Fibroblast of skin of scalp (primary cell): ENCODE data around the gene DNM2.
"Not testable (repeated sequence)": the region's sequence is repeated elsewhere in the genome, so short reads cannot be mapped to it uniquely, and the experiment has no call there.

Source experiments
- DNase-seq: peaks from one replicate; pipeline ENCODE4 v3.0.0-alpha.2; 2013

Gene DNM2

GRCh38 chr19:10870955-10871603 lies 153.2 kb downstream of the DNM2 start, which contains the start of gene CARM1:
Gene CARM1 (plus strand): TSS chr19:10871553. CDS start chr19:10871703, 150 bp downstream.
- peak; percentile 99 for DNase-seq

- DNase-seq: no peak
These were observed 154.0 kb downstream of the DNM2 start for GRCh38 chr19:10871711-10872545.

GRCh38 chr19:10872546-10873107 lies 154.7 kb downstream of the DNM2 start:
- no peak for DNase-seq

GRCh38 chr19:10874024-10874423 lies 156.1 kb downstream of the DNM2 start:
- DNase-seq: no peak

- DNase-seq: no peak
These were observed 158.8 kb downstream of the DNM2 start for GRCh38 chr19:10876459-10877240.

- DNase-seq: not testable (repeated sequence)
These were observed 159.7 kb downstream of the DNM2 start for GRCh38 chr19:10877608-10878007.

- DNase-seq: no peak
These were observed 160.4 kb downstream of the DNM2 start for GRCh38 chr19:10878253-10878652.
